ENCODE measurements around the gene CCDC149. TPM values are rescaled to one million over a fixed set of nuclear protein-coding genes. Genes with fewer than 3 reads are reported as not detected.

Gene CCDC149
- total RNA-seq, 2 experiments from 2014 or later = 0.25 to 0.69 TPM

- CTCF ChIA-PET = no interaction called here
- no peaks in the 10 kb centered on the region for H3K36me3 Mint-ChIP-seq (ENCODE audit: low read depth)
These were observed 75.5 kb downstream of the CCDC149 start for GRCh38 chr4:24837336-24837735.

GRCh38 chr4:24836661-24837242, 76.1 kb downstream of the CCDC149 start:
- no peaks in the 10 kb centered on the region for H3K36me3 ChIP-seq (ENCODE audit: insufficient read depth, low read length)
- H3K4me3 Mint-ChIP-seq = no peak overlapping the region
- H3K27ac Mint-ChIP-seq = no peak overlapping the region
- peaks cover 0 to 7% of the 10 kb centered on the region in 2 experiments for H3K9me3 ChIP-seq (ENCODE audit: control insufficient read depth in 1 of 2, insufficient read depth in 1 of 2, low read length in 2 of 2)
- ATAC-seq (ENCODE audit: poor library complexity) (no peak), DNase-seq (no peak)
- intact Hi-C loops (cut with DNase I, micrococcal nuclease) = no loop called here
- TF ChIP-seq CTCF (IDR thresholded peaks at IDR 0.05) = no peak
- no peaks in the 10 kb centered on the region for H3K27me3 Mint-ChIP-seq
- ChIA-PET POLR2A (no interaction called here), CTCF (no interaction called here)
- no peaks in the 10 kb centered on the region for H3K27me3 ChIP-seq (ENCODE audit: control insufficient read depth in 1 of 2, insufficient read depth in 2 of 2, low read length in 2 of 2)
- no peaks in the 10 kb centered on the region for H3K4me1 Mint-ChIP-seq (ENCODE audit: low read depth)
- no peaks in the 10 kb centered on the region for H3K4me1 ChIP-seq (ENCODE audit: insufficient read depth, low read length)
- H3K9me3 Mint-ChIP-seq = no peaks in the 10 kb centered on the region
- H3K27ac ChIP-seq (ENCODE audit: low read depth in 1 of 2, low read length in 2 of 2) = no peak overlapping the region
- no peak overlapping the region for H3K4me3 ChIP-seq (ENCODE audit: low read length)
- H3K36me3 Mint-ChIP-seq (ENCODE audit: low read depth) = no peaks in the 10 kb centered on the region

More at GRCh38 chr4:24837336-24837735, 75.5 kb downstream of the CCDC149 start:
- H3K9me3 Mint-ChIP-seq = no peaks in the 10 kb centered on the region
- H3K4me1 ChIP-seq (ENCODE audit: insufficient read depth, low read length) = no peaks in the 10 kb centered on the region
- DNase-seq (no peak), ATAC-seq (ENCODE audit: poor library complexity) (no peak)
- H3K27me3 ChIP-seq (ENCODE audit: control insufficient read depth in 1 of 2, insufficient read depth in 2 of 2, low read length in 2 of 2) = no peaks in the 10 kb centered on the region
- POLR2A ChIA-PET = no interaction called here
- H3K4me3 Mint-ChIP-seq = no peak overlapping the region
- no peak overlapping the region for H3K27ac ChIP-seq (ENCODE audit: low read depth in 1 of 2, low read length in 2 of 2)
- intact Hi-C loops (cut with DNase I, micrococcal nuclease) = no loop called here
- H3K4me1 Mint-ChIP-seq (ENCODE audit: low read depth) = no peaks in the 10 kb centered on the region
- H3K4me3 ChIP-seq (ENCODE audit: low read length) = no peak overlapping the region
- H3K27me3 Mint-ChIP-seq = no peaks in the 10 kb centered on the region
- TF ChIP-seq CTCF (IDR thresholded peaks at IDR 0.05) = no peak
- H3K27ac Mint-ChIP-seq = no peak overlapping the region
- H3K36me3 ChIP-seq (ENCODE audit: insufficient read depth, low read length) = no peaks in the 10 kb centered on the region
- peaks cover 0 to 9% of the 10 kb centered on the region in 2 experiments for H3K9me3 ChIP-seq (ENCODE audit: control insufficient read depth in 1 of 2, insufficient read depth in 1 of 2, low read length in 2 of 2)

GRCh38 chr4:24835696-24836095, 77.1 kb downstream of the CCDC149 start:
- ChIA-PET CTCF (no interaction called here), POLR2A (no interaction called here)
- no peak overlapping the region for H3K4me3 ChIP-seq (ENCODE audit: low read length)
- peaks cover 0 to 7% of the 10 kb centered on the region in 2 experiments for H3K9me3 ChIP-seq (ENCODE audit: control insufficient read depth in 1 of 2, insufficient read depth in 1 of 2, low read length in 2 of 2)
- Mint-ChIP-seq H3K36me3 (ENCODE audit: low read depth) (no peaks in the 10 kb centered on the region), H3K27me3 (no peaks in the 10 kb centered on the region), H3K4me3 (no peak overlapping the region), H3K4me1 (ENCODE audit: low read depth) (no peaks in the 10 kb centered on the region), H3K9me3 (no peaks in the 10 kb centered on the region), H3K27ac (no peak overlapping the region)
- H3K27me3 ChIP-seq (ENCODE audit: control insufficient read depth in 1 of 2, insufficient read depth in 2 of 2, low read length in 2 of 2) = no peaks in the 10 kb centered on the region
- no peak for TF ChIP-seq CTCF (IDR thresholded peaks at IDR 0.05)
- no peaks in the 10 kb centered on the region for H3K36me3 ChIP-seq (ENCODE audit: insufficient read depth, low read length)
- no peak overlapping the region for H3K27ac ChIP-seq (ENCODE audit: low read depth in 1 of 2, low read length in 2 of 2)
- DNase-seq = no peak
- intact Hi-C loops (cut with DNase I, micrococcal nuclease) = no loop called here
- H3K4me1 ChIP-seq (ENCODE audit: insufficient read depth, low read length) = no peaks in the 10 kb centered on the region
- ATAC-seq (ENCODE audit: poor library complexity) = no peak

Measured in CD4-positive, alpha-beta T cell (primary cell).